IPS DF 6.9 (cell line): ENCODE results near the gene PJA1.

Experiments used
- DNase-seq: peaks from one replicate; pipeline ENCODE4 v3.0.0-alpha.2; 2013; ENCODE audit warnings: low read depth, low spot score
- H3K27ac ChIP-seq: one replicate; pipeline ENCODE4 v1.5.1; 2013; ENCODE audit warnings: low read length, control low read depth
- H3K27me3 ChIP-seq: 2 replicates; pipeline ENCODE4 v1.6.1; 2013; ENCODE audit warnings: mild to moderate bottlenecking, low read length; ENCODE audit not compliant: control insufficient read depth, insufficient read depth
- H3K36me3 ChIP-seq: 2 replicates; pipeline ENCODE4 v1.6.1; 2013; ENCODE audit warnings: low read length; ENCODE audit not compliant: control insufficient read depth, insufficient read depth
- H3K4me1 ChIP-seq: 2 replicates; pipeline ENCODE4 v1.6.1; 2013; ENCODE audit warnings: low read length; ENCODE audit not compliant: control insufficient read depth, insufficient read depth
- H3K4me3 ChIP-seq: 2 replicates; pipeline ENCODE4 v1.5.1; 2013; ENCODE audit warnings: mild to moderate bottlenecking, low read length
- H3K9me3 ChIP-seq: 2 replicates; pipeline ENCODE4 v1.6.1; 2013; ENCODE audit warnings: low read length, inconsistent platforms; ENCODE audit not compliant: control insufficient read depth, insufficient read depth
- WGBS: extraction: QIAGEN DNeasy Blood & Tissue Kit; methylation state at CpG from one replicate; pipeline ENCODE4 v1.1.7; 2013; ENCODE audit warnings: mixed read lengths, missing lambda C conversion rate; ENCODE audit not compliant: insufficient read length, insufficient coverage; 5-methylcytosine and 5-hydroxymethylcytosine counted together

PJA1 gene

GRCh38 chrX:69154051-69154450 lies 11.2 kb downstream of the PJA1 start:
- H3K36me3 ChIP-seq = no peaks in the 10 kb centered on the region
- no peak overlapping the region for H3K4me3 ChIP-seq
- no CpG with 5 or more reads among the region's 6 CpGs for WGBS
- H3K27ac ChIP-seq = no peak overlapping the region
- peaks cover 3% of the 10 kb centered on the region for H3K4me1 ChIP-seq
- H3K27me3 ChIP-seq = no peaks in the 10 kb centered on the region
- H3K9me3 ChIP-seq = no peaks in the 10 kb centered on the region
- DNase-seq = no peak

- no peak for DNase-seq
- no peaks in the 10 kb centered on the region for H3K9me3 ChIP-seq
- no peaks in the 10 kb centered on the region for H3K27me3 ChIP-seq
- peaks cover 3% of the 10 kb centered on the region for H3K4me1 ChIP-seq
- no CpG with 5 or more reads among the region's 8 CpGs for WGBS
- H3K4me3 ChIP-seq = no peak overlapping the region
- H3K36me3 ChIP-seq = no peaks in the 10 kb centered on the region
- H3K27ac ChIP-seq = no peak overlapping the region
Observed at GRCh38 chrX:69153060-69153730, 12.1 kb downstream of the PJA1 start.

GRCh38 chrX:69152417-69152841 lies 12.8 kb downstream of the PJA1 start:
- Histone ChIP-seq H3K27ac (no peak overlapping the region), H3K9me3 (no peaks in the 10 kb centered on the region), H3K36me3 (no peaks in the 10 kb centered on the region), H3K4me3 (no peak overlapping the region), H3K4me1 (peaks cover 3% of the 10 kb centered on the region), H3K27me3 (no peaks in the 10 kb centered on the region)
- DNase-seq = no peak
- no CpG with 5 or more reads among the region's 1 CpG for WGBS

- Histone ChIP-seq H3K27me3 (no peaks in the 10 kb centered on the region), H3K27ac (no peak overlapping the region), H3K4me1 (peaks cover 3% of the 10 kb centered on the region), H3K9me3 (no peaks in the 10 kb centered on the region), H3K36me3 (no peaks in the 10 kb centered on the region), H3K4me3 (no peak overlapping the region)
- no peak for DNase-seq
- WGBS = no CpG with 5 or more reads among the region's 2 CpGs
Observed at GRCh38 chrX:69151866-69152284, 13.4 kb downstream of the PJA1 start.

- Histone ChIP-seq H3K4me1 (peaks cover 1% of the 10 kb centered on the region; the same call in 1 of the 2 replicates), H3K4me3 (no peak overlapping the region; the same call in 1 of the 2 replicates), H3K27me3 (no peaks in the 10 kb centered on the region), H3K27ac (peak overlapping the region; percentile 17), H3K9me3 (no peaks in the 10 kb centered on the region), H3K36me3 (no peaks in the 10 kb centered on the region)
- WGBS = no CpG with 5 or more reads among the region's 12 CpGs
- DNase-seq = no peak
Observed at GRCh38 chrX:69150281-69150960, 14.8 kb downstream of the PJA1 start.

- H3K27me3 ChIP-seq = no peaks in the 10 kb centered on the region
- no peak overlapping the region for H3K27ac ChIP-seq
- no peak for DNase-seq
- peaks cover 1% of the 10 kb centered on the region; the same call in 1 of the 2 replicates for H3K4me1 ChIP-seq
- no peak overlapping the region; the same call in 1 of the 2 replicates for H3K4me3 ChIP-seq
- no peaks in the 10 kb centered on the region for H3K36me3 ChIP-seq
- WGBS = no CpG with 5 or more reads among the region's 28 CpGs
- no peaks in the 10 kb centered on the region for H3K9me3 ChIP-seq
Observed at GRCh38 chrX:69149466-69150280, 15.6 kb downstream of the PJA1 start.

GRCh38 chrX:69148946-69149345 lies 16.3 kb downstream of the PJA1 start:
- WGBS = no CpG with 5 or more reads among the region's 5 CpGs
- Histone ChIP-seq H3K27ac (no peak overlapping the region), H3K4me3 (no peak overlapping the region), H3K36me3 (no peaks in the 10 kb centered on the region), H3K27me3 (no peaks in the 10 kb centered on the region), H3K9me3 (no peaks in the 10 kb centered on the region), H3K4me1 (peaks cover 1% of the 10 kb centered on the region; the same call in 1 of the 2 replicates)
- no peak for DNase-seq

- no peak for DNase-seq
- no CpG with 5 or more reads among the region's 4 CpGs for WGBS
- Histone ChIP-seq H3K4me3 (no peak overlapping the region), H3K27ac (no peak overlapping the region), H3K36me3 (no peaks in the 10 kb centered on the region), H3K4me1 (peaks cover 1% of the 10 kb centered on the region; the same call in 1 of the 2 replicates), H3K27me3 (no peaks in the 10 kb centered on the region), H3K9me3 (no peaks in the 10 kb centered on the region)
Observed at GRCh38 chrX:69146739-69147138, 18.5 kb downstream of the PJA1 start.

GRCh38 chrX:69145714-69146113 lies 19.5 kb downstream of the PJA1 start:
- Histone ChIP-seq H3K27ac (no peak overlapping the region), H3K4me1 (peaks cover 1% of the 10 kb centered on the region; the same call in 1 of the 2 replicates), H3K9me3 (no peaks in the 10 kb centered on the region), H3K4me3 (no peak overlapping the region), H3K36me3 (no peaks in the 10 kb centered on the region), H3K27me3 (no peaks in the 10 kb centered on the region)
- no peak for DNase-seq
- no CpG with 5 or more reads among the region's 5 CpGs for WGBS
